HG03280 (cell line): Measurements from ENCODE around the gene URB1.
"Not testable (repeated sequence)": the region's sequence is repeated elsewhere in the genome, so short reads cannot be mapped to it uniquely, and the experiment has no call there.

ENCODE experiments used
- ATAC-seq: cut with Tn5 transposase; IDR thresholded peaks from one replicate; pipeline ENCODE4 v1.9.1; 2021; ENCODE audit warnings: mild to moderate bottlenecking, moderate library complexity; ENCODE audit not compliant: unreplicated experiment

The URB1 gene

GRCh38 chr21:32378956-32379355 is 13.9 kb downstream of the URB1 start:
- ATAC-seq: no peak

- ATAC-seq: no peak
Measured at GRCh38 chr21:32377991-32378390, 14.8 kb downstream of the URB1 start.

GRCh38 chr21:32377506-32377905 is 15.3 kb downstream of the URB1 start:
- no peak for ATAC-seq

- no peak for ATAC-seq
Measured at GRCh38 chr21:32372755-32373154, 20.1 kb downstream of the URB1 start.

- ATAC-seq: no peak
Measured at GRCh38 chr21:32371913-32372314, 20.9 kb downstream of the URB1 start.

- ATAC-seq: no peak
Measured at GRCh38 chr21:32370998-32371766, 21.6 kb downstream of the URB1 start.

- ATAC-seq: not testable (repeated sequence)
Measured at GRCh38 chr21:32368961-32369360, 23.9 kb downstream of the URB1 start.

GRCh38 chr21:32368386-32368785 is 24.4 kb downstream of the URB1 start:
- no peak for ATAC-seq

- no peak for ATAC-seq
Measured at GRCh38 chr21:32367158-32367557, 25.7 kb downstream of the URB1 start.

GRCh38 chr21:32366191-32366590 is 26.6 kb downstream of the URB1 start:
- ATAC-seq: no peak

GRCh38 chr21:32364796-32365195 is 28.0 kb downstream of the URB1 start:
- no peak for ATAC-seq

- ATAC-seq: no peak
Measured at GRCh38 chr21:32364387-32364786, 28.4 kb downstream of the URB1 start.

GRCh38 chr21:32360401-32360975 is 32.3 kb downstream of the URB1 start:
- ATAC-seq: no peak

GRCh38 chr21:32359719-32360260 is 33.0 kb downstream of the URB1 start:
- no peak for ATAC-seq

- ATAC-seq: no peak
Measured at GRCh38 chr21:32356874-32357395, 35.9 kb downstream of the URB1 start.

- no peak for ATAC-seq
Measured at GRCh38 chr21:32353002-32353711, 39.7 kb downstream of the URB1 start.

- no peak for ATAC-seq
Measured at GRCh38 chr21:32352526-32352925, 40.3 kb downstream of the URB1 start.

- no peak for ATAC-seq
Measured at GRCh38 chr21:32351428-32351827, 41.4 kb downstream of the URB1 start.

- ATAC-seq: no peak
Measured at GRCh38 chr21:32350981-32351380, 41.8 kb downstream of the URB1 start.

GRCh38 chr21:32350211-32350980 is 42.4 kb downstream of the URB1 start:
- ATAC-seq: no peak
